MCF 10A (cell line): ENCODE results near the gene CLPTM1L. TPM values are rescaled to one million over a fixed set of nuclear protein-coding genes. Genes with fewer than 3 reads are reported as not detected.
A peak's percentile ranks its signal among the peaks of the same experiment; 100 is the strongest.

Experiments
- BruUV-seq: library from RNA; stranded (reverse); fragments of 400-500 nt; replicated peaks from 2 replicates; lab custom pipeline; 2021; lab: Mats Ljungman, UMichigan
- CTCF ChIA-PET: fragments of 300-600 bp; sonication (Branson Sonifier 250); formaldehyde crosslinking; extraction: SDS; loops from one replicate; lab custom pipeline; 2021; ENCODE audit warnings: antibody characterized with exemption, inconsistent platforms; lab: Yijun Ruan, JAX
- POLR2A ChIA-PET: fragments of 300-600, 350-650 bp; sonication (Branson Sonifier 250); formaldehyde crosslinking; extraction: SDS; loops from one replicate; lab custom pipeline; 2020; ENCODE audit warnings: antibody characterized with exemption, inconsistent platforms; lab: Yijun Ruan, JAX
- DNase-seq: peaks from one replicate; pipeline ENCODE4 v3.0.0-alpha.2; 2018; ENCODE audit not compliant: unreplicated experiment
- H3K27ac Mint-ChIP-seq: one replicate; pipeline ENCODE4 v1.8.0; 2022; ENCODE audit warnings: mild to moderate bottlenecking, low read depth, mixed read lengths; ENCODE audit not compliant: unreplicated experiment
- H3K27me3 Mint-ChIP-seq: one replicate; pipeline ENCODE4 v1.8.0; 2022; ENCODE audit warnings: mixed read lengths; ENCODE audit not compliant: insufficient read depth, unreplicated experiment
- H3K36me3 Mint-ChIP-seq: one replicate; pipeline ENCODE4 v1.8.0; 2022; ENCODE audit warnings: mild to moderate bottlenecking, moderate library complexity, mixed read lengths; ENCODE audit not compliant: insufficient read depth, unreplicated experiment
- H3K4me1 Mint-ChIP-seq: one replicate; pipeline ENCODE4 v1.8.0; 2022; ENCODE audit warnings: mixed read lengths; ENCODE audit not compliant: insufficient read depth, unreplicated experiment
- H3K4me3 Mint-ChIP-seq: one replicate; pipeline ENCODE4 v1.8.0; 2022; ENCODE audit warnings: mild to moderate bottlenecking, moderate library complexity, mixed read lengths; ENCODE audit not compliant: unreplicated experiment
- H3K9me3 Mint-ChIP-seq: one replicate; pipeline ENCODE4 v1.8.0; 2022; ENCODE audit warnings: mixed read lengths; ENCODE audit not compliant: unreplicated experiment
- CTCF ChIP-seq: fragments of 200-600 bp; IDR thresholded peaks from one replicate; pipeline ENCODE4 v1.8.0; 2022; ENCODE audit warnings: antibody characterized with exemption, mild to moderate bottlenecking; ENCODE audit not compliant: unreplicated experiment
- intact Hi-C: fragments of 100-400 bp; cut with micrococcal nuclease; formaldehyde crosslinking; loops from 2 replicates; pipeline ENCODE4 v1.14.1; 2022
- total RNA-seq: library from RNA; stranded (reverse); gene quantifications from 2 replicates; pipeline ENCODE4 v1.2.3, GENCODE V29; 2022

CLPTM1L gene
- total RNA-seq, 1 experiment from 2014 or later = 128 TPM

- POLR2A ChIA-PET = no interaction called here
- intact Hi-C loops = no loop called here
- no peak for TF ChIP-seq CTCF
- peaks cover 8% of the 10 kb centered on the region for H3K4me1 Mint-ChIP-seq
- H3K27me3 Mint-ChIP-seq = no peaks in the 10 kb centered on the region
- CTCF ChIA-PET = no interaction called here
- no peak for DNase-seq
- peaks cover 29% of the 10 kb centered on the region for H3K36me3 Mint-ChIP-seq
- no peak overlapping the region for H3K27ac Mint-ChIP-seq
- H3K4me3 Mint-ChIP-seq = no peak overlapping the region
- BruUV-seq = no TSS peak
- no peaks in the 10 kb centered on the region for H3K9me3 Mint-ChIP-seq
These were observed 30.3 kb downstream of the CLPTM1L start for GRCh38 chr5:1314564-1314982.

- no TSS peak for BruUV-seq
- peak; percentile 19 for DNase-seq
- Mint-ChIP-seq H3K27ac (no peak overlapping the region), H3K9me3 (no peaks in the 10 kb centered on the region), H3K4me1 (peaks cover 8% of the 10 kb centered on the region), H3K4me3 (no peak overlapping the region), H3K36me3 (peaks cover 16% of the 10 kb centered on the region), H3K27me3 (no peaks in the 10 kb centered on the region)
- TF ChIP-seq CTCF = no peak
- POLR2A ChIA-PET = no interaction called here
- intact Hi-C loops = no loop called here
- CTCF ChIA-PET = no interaction called here
These were observed 31.7 kb downstream of the CLPTM1L start for GRCh38 chr5:1312993-1313833.

GRCh38 chr5:1312206-1312605 lies 32.7 kb downstream of the CLPTM1L start:
- Mint-ChIP-seq H3K27ac (no peak overlapping the region), H3K36me3 (peaks cover 6% of the 10 kb centered on the region), H3K9me3 (no peaks in the 10 kb centered on the region), H3K27me3 (no peaks in the 10 kb centered on the region), H3K4me1 (peaks cover 8% of the 10 kb centered on the region), H3K4me3 (no peak overlapping the region)
- TF ChIP-seq CTCF = no peak
- no peak for DNase-seq
- intact Hi-C loops = no loop called here
- POLR2A ChIA-PET = interaction anchor here (0.8 kb wide), 1 partner anchor 9 kb away, joined by 3 read pairs; no protein-coding TSS in a partner anchor
- CTCF ChIA-PET = interaction anchor here (0.6 kb wide), 2 partner anchors 143 to 378 kb away, joined by 3 to 5 read pairs; no protein-coding TSS in a partner anchor
- BruUV-seq = no TSS peak

GRCh38 chr5:1311439-1312055 lies 33.4 kb downstream of the CLPTM1L start:
- DNase-seq = no peak
- POLR2A ChIA-PET = interaction anchor here (0.8 kb wide), 1 partner anchor 10 kb away, joined by 3 read pairs; no protein-coding TSS in a partner anchor
- H3K27me3 Mint-ChIP-seq = no peaks in the 10 kb centered on the region
- no peak overlapping the region for H3K27ac Mint-ChIP-seq
- TF ChIP-seq CTCF = no peak
- CTCF ChIA-PET = no interaction called here
- H3K9me3 Mint-ChIP-seq = no peaks in the 10 kb centered on the region
- peaks cover 4% of the 10 kb centered on the region for H3K4me1 Mint-ChIP-seq
- intact Hi-C loops = no loop called here
- BruUV-seq = no TSS peak
- H3K4me3 Mint-ChIP-seq = no peak overlapping the region
- no peaks in the 10 kb centered on the region for H3K36me3 Mint-ChIP-seq
